Loucy (cell line): Measurements from ENCODE around the gene GREB1.

Experiments
- EZH2phosphoT487 ChIP-seq: fragments of 200-600 bp; IDR thresholded peaks from 2 replicates; pipeline ENCODE4 v1.6.1; 2018; ENCODE audit warnings: antibody characterized with exemption, mild to moderate bottlenecking, moderate library complexity, borderline replicate concordance
- TF ChIP-seq, protein P1 (sequence below): fragments of 200-600 bp; sonication (generic); conservative IDR thresholded peaks from 2 replicates; pipeline ENCODE4 v1.5.1; 2014; ENCODE audit warnings: mild to moderate bottlenecking, antibody characterized with exemption, low read length

DNA sequence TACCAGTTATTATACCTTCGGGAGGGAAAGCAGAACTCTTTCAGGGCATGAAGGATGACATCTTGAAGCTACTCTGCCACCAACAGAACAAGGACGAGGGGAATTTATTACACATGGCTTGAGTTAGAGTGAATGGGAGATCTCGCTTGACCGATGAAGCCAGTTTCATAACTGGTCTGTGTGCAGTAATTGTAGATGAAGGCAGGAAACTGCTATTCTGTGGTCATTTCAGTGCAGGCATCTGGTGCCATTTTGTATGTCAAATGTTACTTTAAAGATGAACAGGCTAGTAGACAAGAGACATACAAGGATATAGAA, 20.5 kb downstream of the GREB1 start:
- TF ChIP-seq, protein P1, sequence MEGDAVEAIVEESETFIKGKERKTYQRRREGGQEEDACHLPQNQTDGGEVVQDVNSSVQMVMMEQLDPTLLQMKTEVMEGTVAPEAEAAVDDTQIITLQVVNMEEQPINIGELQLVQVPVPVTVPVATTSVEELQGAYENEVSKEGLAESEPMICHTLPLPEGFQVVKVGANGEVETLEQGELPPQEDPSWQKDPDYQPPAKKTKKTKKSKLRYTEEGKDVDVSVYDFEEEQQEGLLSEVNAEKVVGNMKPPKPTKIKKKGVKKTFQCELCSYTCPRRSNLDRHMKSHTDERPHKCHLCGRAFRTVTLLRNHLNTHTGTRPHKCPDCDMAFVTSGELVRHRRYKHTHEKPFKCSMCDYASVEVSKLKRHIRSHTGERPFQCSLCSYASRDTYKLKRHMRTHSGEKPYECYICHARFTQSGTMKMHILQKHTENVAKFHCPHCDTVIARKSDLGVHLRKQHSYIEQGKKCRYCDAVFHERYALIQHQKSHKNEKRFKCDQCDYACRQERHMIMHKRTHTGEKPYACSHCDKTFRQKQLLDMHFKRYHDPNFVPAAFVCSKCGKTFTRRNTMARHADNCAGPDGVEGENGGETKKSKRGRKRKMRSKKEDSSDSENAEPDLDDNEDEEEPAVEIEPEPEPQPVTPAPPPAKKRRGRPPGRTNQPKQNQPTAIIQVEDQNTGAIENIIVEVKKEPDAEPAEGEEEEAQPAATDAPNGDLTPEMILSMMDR: no peak
- TF ChIP-seq EZH2phosphoT487: no peak
